HG03159 (cell line): ENCODE measurements around the gene KLHL1.

Experiments used
- ATAC-seq: cut with Tn5 transposase; IDR thresholded peaks from one replicate; pipeline ENCODE4 v1.9.1; 2021; ENCODE audit warnings: mild to moderate bottlenecking, moderate library complexity; ENCODE audit not compliant: unreplicated experiment

Gene KLHL1

GRCh38 chr13:69882451-69882850 lies 225.8 kb downstream of the KLHL1 start:
- no peak for ATAC-seq

- ATAC-seq, result no peak
Measured at GRCh38 chr13:69879936-69880335, 228.3 kb downstream of the KLHL1 start.

GRCh38 chr13:69872321-69873047 lies 235.8 kb downstream of the KLHL1 start:
- ATAC-seq, result no peak

GRCh38 chr13:69866555-69866954 lies 241.7 kb downstream of the KLHL1 start:
- ATAC-seq, result no peak

- peak; percentile 96 for ATAC-seq
Measured at GRCh38 chr13:69857183-69857821, 250.9 kb downstream of the KLHL1 start.

- no peak for ATAC-seq
Measured at GRCh38 chr13:69856331-69856730, 251.9 kb downstream of the KLHL1 start.

GRCh38 chr13:69828527-69828926 lies 279.7 kb downstream of the KLHL1 start:
- ATAC-seq, result no peak

GRCh38 chr13:69820180-69820579 lies 288.1 kb downstream of the KLHL1 start:
- no peak for ATAC-seq

- no peak for ATAC-seq
Measured at GRCh38 chr13:69817333-69817869, 290.9 kb downstream of the KLHL1 start.

- no peak for ATAC-seq
Measured at GRCh38 chr13:69809152-69809551, 299.1 kb downstream of the KLHL1 start.

GRCh38 chr13:69796256-69796655 lies 312.0 kb downstream of the KLHL1 start:
- ATAC-seq, result no peak

GRCh38 chr13:69793783-69794453 lies 314.3 kb downstream of the KLHL1 start:
- no peak for ATAC-seq

- ATAC-seq, result no peak
Measured at GRCh38 chr13:69776937-69777336, 331.3 kb downstream of the KLHL1 start.

- no peak for ATAC-seq
Measured at GRCh38 chr13:69769608-69770007, 338.6 kb downstream of the KLHL1 start.

GRCh38 chr13:69761581-69761980 lies 346.7 kb downstream of the KLHL1 start:
- ATAC-seq, result no peak

- no peak for ATAC-seq
Measured at GRCh38 chr13:69755101-69755500, 353.2 kb downstream of the KLHL1 start.

GRCh38 chr13:69751259-69751658 lies 357.0 kb downstream of the KLHL1 start:
- ATAC-seq, result no peak

GRCh38 chr13:69737129-69737935 lies 370.9 kb downstream of the KLHL1 start:
- no peak for ATAC-seq

GRCh38 chr13:69721631-69722030 lies 386.6 kb downstream of the KLHL1 start:
- ATAC-seq, result no peak

GRCh38 chr13:69720278-69720983 lies 387.8 kb downstream of the KLHL1 start:
- ATAC-seq, result no peak
